ENCODE data around the gene TTC27.
"Not testable (repeated sequence)": the region's sequence is repeated elsewhere in the genome, so short reads cannot be mapped to it uniquely, and the experiment has no call there.

TTC27 gene

GRCh38 chr2:32862269-32863055, 234.6 kb downstream of the TTC27 start:
- DNase-seq: no peak

- DNase-seq: no peak
Observed at GRCh38 chr2:32863326-32863725, 235.5 kb downstream of the TTC27 start.

- no peak for DNase-seq
Observed at GRCh38 chr2:32863803-32864202, 236.0 kb downstream of the TTC27 start.

- DNase-seq: no peak
Observed at GRCh38 chr2:32864334-32865111, 236.7 kb downstream of the TTC27 start.

- no peak for DNase-seq
Observed at GRCh38 chr2:32865399-32866068, 237.7 kb downstream of the TTC27 start.

- DNase-seq: not testable (repeated sequence)
Observed at GRCh38 chr2:32866462-32866861, 238.6 kb downstream of the TTC27 start.
